GM10847 (cell line): ENCODE data around the gene HELZ.

Experiments used
- POLR2A ChIP-seq: IDR thresholded peaks from 2 replicates; pipeline ENCODE4 v1.6.1; 2011; ENCODE audit not compliant: insufficient read length; ENCODE audit errors: extremely low read depth

Gene HELZ

DNA sequence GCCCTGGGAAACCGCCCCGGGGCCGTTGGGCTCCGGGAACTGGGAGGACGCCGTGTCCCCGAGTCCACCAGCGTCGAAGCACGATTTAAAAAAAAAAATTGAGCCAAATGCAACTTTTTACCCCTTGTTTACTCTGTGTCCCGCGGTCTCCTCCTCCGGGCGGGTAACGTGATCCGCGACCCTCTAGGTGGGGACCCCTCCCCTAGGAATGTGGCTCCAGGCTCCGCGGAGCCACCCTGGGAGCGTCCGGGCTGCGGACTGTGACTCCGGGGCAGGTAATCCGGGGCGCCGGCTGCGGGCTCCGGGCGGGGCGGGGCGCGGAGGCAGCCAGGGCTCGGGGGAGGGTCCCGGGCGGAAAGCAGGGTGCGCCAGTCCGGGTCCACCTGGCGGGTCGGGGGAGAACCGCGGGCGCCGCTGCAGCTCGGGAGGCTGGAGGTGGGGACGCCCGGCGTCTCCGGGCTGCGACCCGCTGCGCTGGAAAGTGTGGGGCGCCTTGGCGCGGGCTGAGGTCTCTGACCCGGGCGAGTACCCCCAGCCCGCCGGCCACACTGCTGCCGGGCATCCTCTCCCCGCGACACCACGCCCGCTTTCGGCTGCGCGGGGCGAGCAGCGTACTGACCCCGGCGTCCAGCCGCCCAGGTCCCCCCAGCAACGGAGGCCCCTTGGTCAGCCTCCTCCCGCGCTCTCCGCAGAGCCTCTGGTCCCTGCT lies 852 bp upstream of the HELZ start:
- no peak for TF ChIP-seq POLR2A

DNA sequence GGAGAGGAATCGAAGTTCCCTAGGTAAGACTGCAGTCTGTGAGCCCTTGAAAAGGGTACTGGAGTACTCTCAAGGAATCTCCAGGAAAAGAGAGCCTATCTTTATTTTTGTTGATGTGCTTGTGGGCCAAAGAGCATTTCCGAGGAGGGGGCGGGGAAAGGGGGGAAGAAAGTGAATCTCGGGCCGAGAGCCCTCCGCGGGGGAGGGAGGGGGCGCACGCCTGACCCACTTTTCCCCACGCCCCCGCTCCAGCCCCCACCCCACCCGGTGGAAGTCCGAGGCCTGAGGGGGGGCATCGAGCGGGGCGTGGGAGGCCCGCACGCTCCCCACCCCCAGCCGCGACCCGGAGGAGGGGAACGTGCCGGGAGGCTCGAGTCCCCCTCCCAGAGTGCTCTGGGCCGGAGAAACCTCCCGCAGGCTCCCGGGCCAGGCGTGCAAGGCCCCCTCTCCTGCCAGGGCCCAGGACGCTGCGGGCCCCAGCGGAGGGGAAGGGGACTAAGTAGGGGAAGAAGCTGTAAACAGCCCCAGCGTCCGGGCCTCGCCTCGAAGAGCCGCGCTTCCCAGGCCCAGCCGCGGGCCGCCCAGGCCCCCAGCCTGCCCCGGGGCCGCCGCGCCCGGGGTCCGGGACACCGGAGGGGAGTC lies 444 bp downstream of the HELZ start:
- no peak for TF ChIP-seq POLR2A

DNA sequence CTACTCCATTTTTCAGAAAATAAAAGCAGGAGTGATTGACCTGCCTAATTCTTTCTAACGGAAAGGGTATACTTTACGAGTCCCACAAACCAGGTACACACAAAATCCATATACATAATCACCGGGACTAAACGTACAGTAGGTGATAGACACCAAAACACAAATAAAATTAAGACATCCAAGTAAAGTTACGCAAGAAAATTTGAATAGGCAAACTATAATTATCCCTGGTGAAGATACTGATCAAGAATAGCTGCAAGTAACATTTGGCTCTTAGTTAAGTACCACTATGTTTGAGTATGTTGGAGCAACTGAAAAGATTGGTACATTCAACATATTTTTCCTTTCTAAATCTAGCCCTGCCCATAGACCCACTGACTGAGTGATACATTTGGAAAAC lies 1.7 kb downstream of the HELZ start:
- no peak for TF ChIP-seq POLR2A

DNA sequence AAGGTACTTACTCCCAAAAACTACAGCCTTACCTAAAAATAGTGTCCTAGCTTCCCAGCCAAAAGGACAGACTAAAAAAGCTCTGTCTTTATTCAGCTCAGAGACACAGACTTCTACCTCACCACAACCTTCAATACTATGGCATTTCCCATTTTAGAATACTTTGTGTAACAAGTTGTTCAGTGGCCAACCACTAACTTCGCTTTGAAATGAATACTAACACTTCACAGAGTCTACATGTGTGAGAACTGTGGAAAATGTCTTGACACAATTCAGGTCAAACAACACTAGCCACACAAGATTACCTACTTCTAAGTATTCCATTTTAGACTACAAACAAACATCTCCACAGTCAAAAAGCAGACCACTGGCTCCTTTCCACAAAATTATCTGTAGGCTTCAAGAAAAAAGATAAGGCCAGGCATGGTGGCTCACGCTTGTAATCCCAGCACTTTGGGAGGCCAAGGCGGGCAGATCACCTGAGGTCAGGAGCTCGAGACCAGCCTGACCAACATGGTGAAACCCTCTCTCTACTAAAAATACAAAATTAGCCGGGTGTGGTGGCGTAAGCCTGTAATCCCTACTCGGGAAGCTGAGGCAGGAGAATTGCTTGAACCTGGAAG lies 3.2 kb downstream of the HELZ start:
- no peak for TF ChIP-seq POLR2A

DNA sequence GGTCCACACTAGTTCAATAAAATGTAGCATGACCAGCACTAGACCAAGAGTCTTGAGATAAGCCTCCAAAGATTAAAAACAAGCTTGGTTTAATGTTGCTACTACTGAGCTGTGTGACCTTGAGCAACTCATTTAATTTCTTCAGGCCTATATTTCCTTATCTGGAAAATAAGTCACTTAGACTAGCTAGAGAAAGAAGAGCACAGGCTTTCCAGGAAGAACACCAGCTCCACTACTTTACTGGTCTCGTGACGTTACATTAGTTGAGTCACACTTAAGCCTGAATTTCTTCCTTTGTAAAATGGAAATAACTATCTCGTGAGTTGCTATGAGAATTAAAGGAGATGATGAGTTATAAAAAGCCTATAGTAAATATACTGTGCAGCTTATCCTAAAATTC lies 5.4 kb downstream of the HELZ start:
- TF ChIP-seq POLR2A = no peak

DNA sequence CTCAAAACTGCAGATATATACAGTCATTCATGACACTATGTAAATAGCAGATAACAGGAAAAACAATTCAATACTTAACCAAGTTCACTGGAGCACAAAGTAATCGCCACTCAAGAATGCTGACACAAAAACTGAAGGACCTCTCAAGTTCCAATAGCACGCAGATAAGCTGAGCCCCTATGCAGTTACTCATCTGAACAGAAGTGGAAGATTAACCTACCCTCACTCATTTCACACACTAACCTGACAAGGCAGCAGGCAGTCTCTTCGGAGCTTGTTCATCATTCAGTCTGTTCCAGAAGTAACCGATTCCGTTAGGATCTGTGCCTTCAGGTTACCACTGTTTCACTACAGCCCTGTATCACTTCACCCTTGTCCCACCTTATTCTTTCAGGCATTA lies 6.0 kb downstream of the HELZ start:
- no peak for TF ChIP-seq POLR2A

DNA sequence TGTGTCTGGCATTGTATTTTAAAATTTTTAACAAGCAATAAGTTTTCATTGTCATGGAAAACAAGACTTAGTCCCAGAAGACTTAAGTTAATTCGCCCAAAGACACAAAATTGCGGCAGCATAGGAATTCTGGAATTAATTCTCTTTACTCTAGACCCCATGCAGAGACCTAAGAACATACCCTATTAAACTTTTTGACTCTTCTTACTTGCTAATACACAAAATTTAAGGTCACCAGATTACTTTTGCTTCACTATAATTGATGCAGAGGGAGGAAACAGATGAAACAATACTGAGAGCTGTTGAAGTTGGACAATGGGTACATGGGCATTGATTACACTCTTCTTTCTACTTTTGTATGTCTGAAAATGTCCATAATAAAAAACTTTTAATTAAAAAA lies 12.6 kb downstream of the HELZ start:
- no peak for TF ChIP-seq POLR2A

DNA sequence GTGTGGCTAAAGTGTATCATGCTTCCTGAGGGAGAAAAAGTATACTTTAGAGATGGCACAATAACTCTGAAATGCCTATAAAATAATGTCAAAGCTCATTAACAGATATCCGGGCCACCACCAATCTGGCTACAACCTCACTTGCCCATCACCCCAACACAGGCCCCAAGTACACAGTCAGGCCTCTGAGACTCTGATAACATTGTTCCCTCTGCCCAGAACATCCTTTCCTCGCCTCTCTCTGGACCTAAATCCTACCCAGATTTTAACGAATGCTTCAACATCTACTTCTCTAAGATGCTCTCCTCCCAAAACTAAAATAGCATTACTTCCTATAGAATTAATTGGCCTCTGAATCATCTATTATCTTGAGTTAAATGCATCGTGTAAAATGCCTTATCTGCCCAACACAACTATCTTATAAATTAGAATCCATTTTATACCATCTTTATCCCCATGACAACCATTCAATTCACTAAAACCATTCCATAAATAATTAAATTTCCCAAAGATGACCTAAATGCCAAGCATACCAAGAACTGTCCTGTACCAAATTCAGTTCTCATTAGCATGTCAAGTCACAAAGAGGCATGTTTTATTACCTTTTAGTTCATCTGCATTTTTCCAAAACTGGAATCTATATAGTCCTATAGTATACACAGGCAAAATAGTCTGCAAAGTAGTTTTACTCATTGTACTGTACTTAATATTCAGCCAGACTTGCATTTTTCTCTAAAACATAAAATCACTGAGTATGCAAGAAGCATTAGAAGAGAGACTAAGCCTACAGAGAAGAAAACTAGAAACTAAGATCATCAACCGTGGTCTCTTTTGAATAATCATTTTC lies 15.7 kb downstream of the HELZ start:
- no peak for TF ChIP-seq POLR2A

DNA sequence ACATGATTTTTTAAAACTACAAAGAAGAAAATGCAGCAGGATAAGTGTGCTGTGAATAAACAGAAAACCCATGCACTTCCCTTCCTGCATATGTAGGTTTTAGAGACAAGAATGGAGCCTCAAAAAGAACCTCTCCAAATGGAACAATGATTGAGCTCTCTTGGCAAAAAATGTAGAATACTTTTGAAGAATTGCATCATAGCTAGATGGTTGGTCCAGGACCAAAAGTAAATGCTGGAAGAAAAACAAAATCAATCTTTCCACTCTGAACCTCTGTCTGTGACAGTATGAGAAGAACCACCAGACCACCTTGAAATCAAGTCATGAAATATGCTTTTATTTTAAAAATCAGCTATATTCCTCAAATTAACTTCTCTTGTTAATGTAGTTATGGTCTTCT lies 17.5 kb downstream of the HELZ start:
- no peak for TF ChIP-seq POLR2A

DNA sequence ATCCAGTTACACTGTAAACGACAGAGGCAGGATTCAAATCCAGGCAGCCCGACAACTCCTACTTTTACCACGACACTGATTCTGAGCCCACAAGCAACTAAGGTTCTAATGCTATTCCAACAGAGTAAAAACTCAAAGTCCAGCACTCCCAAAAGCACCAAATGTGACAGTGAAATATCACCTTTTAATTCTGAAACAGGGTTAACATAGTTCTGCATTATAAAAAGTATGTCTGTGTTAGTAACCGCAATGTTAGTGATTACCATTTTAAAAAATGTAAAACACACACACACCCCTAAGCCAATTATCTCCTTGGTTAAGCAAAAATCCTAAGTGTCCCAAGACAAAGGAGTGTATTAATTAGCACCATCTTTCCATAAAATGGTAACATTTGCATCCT lies 19.7 kb downstream of the HELZ start:
- TF ChIP-seq POLR2A = no peak

DNA sequence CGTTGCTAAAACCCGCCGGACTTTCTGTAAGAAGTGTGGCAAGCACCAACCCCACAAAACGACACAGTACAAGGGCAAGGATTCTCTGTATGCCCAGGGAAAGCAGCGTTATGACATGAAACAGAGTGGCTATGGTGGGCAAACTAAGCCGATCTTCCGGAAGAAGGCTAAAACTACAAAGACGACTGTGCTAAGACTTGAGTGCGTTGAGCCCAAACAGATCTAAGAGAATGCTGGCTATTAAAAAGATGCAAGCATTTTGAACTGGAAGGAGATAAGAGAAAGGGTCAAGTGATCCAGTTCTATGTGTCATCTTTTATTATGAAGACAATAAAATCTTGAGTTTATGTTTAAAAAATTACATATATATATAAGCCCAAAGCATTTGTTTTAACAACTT lies 20.3 kb downstream of the HELZ start:
- TF ChIP-seq POLR2A = no peak

DNA sequence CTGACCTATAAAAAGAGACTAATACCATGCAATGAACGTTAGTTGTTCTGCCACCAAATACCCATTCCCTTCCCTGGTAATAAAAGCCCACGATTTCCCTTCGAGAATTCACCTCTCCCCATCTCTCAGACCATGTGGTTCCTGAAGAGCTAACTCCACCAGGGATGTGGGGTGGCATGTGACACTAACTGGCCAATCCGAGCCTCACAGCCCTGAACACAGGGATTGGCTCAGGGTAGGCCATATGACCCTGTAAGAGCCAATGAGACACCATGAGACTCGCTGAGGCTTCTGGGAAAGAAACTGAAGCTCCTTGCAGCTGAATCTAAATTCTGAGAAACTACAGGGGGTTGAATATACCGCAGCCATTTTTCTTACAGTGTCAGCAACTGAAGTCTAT lies 21.1 kb downstream of the HELZ start:
- TF ChIP-seq POLR2A = no peak

DNA sequence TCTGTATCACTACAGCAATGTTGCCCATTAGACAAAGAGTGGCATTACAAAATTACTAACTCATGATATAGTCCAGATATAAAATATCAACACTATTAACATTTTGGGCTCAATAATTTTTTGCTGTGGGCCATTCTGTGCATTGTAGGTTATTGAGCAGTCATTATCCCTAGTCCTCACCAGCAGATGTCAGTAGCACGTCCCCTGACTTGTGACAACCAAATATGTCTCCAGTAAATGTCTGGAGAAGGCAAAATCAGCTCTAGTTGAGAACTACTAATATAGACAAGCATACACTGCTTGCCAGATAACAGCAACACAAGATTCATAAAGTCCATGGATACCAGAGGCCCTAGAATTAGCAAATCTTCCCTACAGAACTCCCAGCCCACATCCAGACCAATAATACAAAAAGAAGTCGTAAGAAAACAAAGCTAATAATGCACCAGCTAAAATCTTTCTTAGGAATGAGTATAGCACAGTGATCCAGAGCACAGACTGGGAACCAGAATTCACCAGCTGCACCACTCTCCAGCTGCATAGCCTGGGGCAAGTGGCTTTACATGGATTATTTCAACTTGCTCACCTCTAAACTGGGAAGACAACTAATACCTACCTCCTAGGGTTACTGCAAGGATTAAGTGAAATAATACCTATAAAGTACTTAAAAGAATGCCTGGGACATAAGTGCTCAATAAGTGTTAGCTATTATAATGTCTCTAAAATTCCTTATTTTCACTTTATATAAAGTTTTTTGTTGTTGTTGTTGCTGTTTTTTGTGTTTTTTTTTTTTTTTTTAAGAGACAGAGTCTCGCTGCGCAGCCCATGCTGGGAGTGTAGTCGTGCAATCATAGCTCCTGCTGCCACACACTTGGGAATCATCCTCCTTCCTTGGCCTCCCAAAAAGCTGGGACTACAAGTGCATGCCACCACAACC lies 23.7 kb downstream of the HELZ start:
- TF ChIP-seq POLR2A = no peak

DNA sequence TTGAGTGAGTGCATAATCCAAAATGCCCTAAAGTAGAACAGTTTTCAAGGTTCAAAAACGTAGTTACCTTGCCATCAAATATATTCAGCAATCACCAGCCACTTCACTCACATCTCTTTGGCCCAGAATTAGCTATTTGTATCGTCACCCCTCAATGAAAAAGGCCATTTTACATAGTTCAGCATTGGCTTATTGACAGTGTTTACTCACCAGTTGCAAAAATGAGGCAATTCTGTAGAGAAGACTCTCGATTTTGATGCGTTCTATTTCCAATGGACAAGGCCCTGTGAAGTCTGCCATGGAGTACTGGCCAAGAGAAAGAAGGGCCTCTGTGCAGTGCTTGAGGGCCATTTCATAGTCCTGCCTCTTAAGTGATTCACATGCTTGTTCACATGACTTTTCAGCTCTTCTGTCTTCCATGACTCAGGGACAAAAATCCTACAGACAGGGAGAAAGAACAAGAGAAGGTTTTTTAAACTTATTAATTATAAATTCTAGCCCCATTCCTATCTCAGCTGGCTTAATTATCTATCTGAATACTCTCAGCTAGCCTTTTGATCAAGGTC lies 26.5 kb downstream of the HELZ start:
- no peak for TF ChIP-seq POLR2A

DNA sequence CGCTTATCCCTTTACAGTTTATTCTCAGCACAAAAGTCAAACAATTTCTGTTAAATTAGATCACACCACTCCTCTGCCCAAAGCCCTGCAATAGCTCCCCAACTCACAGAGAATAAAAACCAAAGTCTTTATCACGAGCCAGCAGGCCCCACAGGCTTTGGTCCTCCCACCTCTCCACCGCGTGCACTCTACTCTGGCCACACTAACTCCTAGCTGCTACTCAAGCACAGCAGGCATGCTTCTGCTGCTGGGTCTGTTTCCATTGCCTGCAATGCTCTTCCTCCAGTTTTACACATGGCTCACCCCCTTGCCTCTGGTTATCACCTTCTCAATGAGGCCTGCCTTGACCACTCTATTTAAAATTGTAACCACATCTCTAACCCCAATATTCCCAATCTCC lies 27.6 kb downstream of the HELZ start:
- TF ChIP-seq POLR2A = no peak
